Suprapubic skin (tissue), 3 donors: ENCODE data around the gene BRICD5.

Source experiments
- POLR2A ChIP-seq, 2 donors: fragments of 450-650 bp; IDR thresholded peaks; one replicate each; pipeline ENCODE4 v1.6.1; 2017; ENCODE audit warnings: antibody characterized with exemption in 2 of 2, mild to moderate bottlenecking in 2 of 2, moderate library complexity in 2 of 2
- TF ChIP-seq, protein P1 (sequence below), 2 donors: fragments of 200-600 bp in 1 of 2; fragments of 450-650 bp in 1 of 2; sonication (generic) in 1 of 2; IDR thresholded peaks; one replicate each; pipeline ENCODE4 v1.5.1; 2016 to 2019; ENCODE audit warnings: antibody characterized with exemption in 2 of 2, mild to moderate bottlenecking in 1 of 2, moderate library complexity in 1 of 2

DNA sequence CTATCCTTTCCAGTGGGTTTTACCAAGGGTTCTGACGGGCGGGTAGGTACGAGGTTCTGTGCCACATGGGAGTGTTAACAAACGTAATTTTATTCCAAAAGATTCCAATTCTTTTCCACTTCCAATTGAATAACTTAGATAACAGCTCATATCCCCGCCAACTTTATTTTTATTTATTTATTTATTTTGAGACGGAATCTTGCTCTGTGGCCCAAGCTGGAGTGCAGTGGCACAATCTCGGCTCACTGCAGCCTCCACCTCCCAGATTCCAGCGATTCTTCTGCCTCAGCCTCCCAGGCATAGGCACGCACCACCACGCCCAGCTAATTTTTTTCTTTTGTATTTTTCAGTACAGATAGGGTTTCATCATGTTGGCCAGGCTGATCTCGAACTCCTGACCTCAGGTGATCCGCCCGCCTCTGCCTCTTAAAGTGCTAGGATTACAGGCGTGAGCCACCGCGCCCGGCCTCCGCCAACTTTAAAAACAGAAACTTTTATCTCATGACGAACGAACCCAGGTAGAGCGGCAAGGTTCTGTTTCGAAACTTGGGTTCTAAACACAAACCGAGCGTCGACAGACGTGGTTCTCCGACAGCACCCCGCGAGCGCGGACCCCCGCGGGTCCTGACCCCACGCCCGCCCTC, 40.1 kb upstream of the BRICD5 start:
- no peak for TF ChIP-seq POLR2A (IDR thresholded peaks at IDR 0.05)
- TF ChIP-seq, protein P1, sequence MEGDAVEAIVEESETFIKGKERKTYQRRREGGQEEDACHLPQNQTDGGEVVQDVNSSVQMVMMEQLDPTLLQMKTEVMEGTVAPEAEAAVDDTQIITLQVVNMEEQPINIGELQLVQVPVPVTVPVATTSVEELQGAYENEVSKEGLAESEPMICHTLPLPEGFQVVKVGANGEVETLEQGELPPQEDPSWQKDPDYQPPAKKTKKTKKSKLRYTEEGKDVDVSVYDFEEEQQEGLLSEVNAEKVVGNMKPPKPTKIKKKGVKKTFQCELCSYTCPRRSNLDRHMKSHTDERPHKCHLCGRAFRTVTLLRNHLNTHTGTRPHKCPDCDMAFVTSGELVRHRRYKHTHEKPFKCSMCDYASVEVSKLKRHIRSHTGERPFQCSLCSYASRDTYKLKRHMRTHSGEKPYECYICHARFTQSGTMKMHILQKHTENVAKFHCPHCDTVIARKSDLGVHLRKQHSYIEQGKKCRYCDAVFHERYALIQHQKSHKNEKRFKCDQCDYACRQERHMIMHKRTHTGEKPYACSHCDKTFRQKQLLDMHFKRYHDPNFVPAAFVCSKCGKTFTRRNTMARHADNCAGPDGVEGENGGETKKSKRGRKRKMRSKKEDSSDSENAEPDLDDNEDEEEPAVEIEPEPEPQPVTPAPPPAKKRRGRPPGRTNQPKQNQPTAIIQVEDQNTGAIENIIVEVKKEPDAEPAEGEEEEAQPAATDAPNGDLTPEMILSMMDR (IDR thresholded peaks at IDR 0.05) = no peak
